ENCODE measurements around the gene CAMSAP1. TPM values are rescaled to one million over a fixed set of nuclear protein-coding genes. Genes with fewer than 3 reads are reported as not detected.

CAMSAP1 gene
- polyA plus RNA-seq, 4 donors = 1.6 to 6.7 (median 3.2) TPM

DNA sequence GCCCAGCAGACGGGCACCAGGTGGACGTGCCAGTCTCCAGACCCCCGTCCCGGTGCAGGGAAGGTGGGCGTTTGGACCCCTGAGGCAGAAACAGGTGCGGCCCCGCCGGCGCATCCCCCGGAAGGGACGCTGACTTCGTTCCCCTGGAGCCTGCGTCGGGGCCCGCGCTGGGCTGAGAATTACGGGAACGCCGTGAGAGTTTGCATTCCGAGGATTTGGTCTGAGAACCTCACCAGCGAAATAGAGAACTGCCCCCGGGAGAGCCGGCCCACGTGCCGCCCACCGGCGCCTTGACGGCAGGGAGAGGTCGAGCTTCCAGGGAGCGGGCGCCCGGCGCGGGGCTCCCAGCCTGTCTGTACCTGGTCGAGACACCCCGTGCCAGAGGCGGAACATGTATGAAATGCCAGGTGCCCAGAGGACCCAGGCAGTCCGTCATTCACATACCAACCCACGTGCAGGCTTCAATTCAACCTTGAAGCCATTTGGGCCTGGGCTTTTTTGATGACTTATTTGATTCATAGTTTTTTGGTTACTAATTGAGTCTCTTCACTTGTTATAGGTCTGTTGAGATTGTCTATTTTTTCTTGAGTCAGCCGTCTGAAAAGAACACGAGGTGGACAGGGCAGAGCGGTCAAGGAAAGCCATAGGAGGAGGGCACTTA, 877 bp upstream of the CAMSAP1 start:
- Histone ChIP-seq H3K27ac (ENCODE audit: low read depth in 1 of 3, low read length in 2 of 3) (peak overlapping the region in 2 of 3 donors; percentile 48 to 52), H3K4me1 (ENCODE audit: control insufficient read depth in 3 of 3, insufficient read depth in 2 of 3, low read depth in 1 of 3, low read length in 2 of 3) (peaks cover 2 to 19% (median 18%) of the 10 kb centered on the region in 3 donors), H3K9me3 (ENCODE audit: control insufficient read depth in 2 of 2, insufficient read depth in 1 of 2, low read depth in 1 of 2, low read length in 1 of 2) (peaks cover 0 to 38% of the 10 kb centered on the region in 2 donors), H3K4me3 (ENCODE audit: low read depth in 1 of 3, low read length in 3 of 3) (peak overlapping the region; percentile 45 to 77 (median 73)), H3K36me3 (ENCODE audit: control insufficient read depth in 3 of 3, insufficient read depth in 2 of 3, low read depth in 1 of 3, low read length in 3 of 3) (peaks cover 0 to 28% (median 4%) of the 10 kb centered on the region in 3 donors), H3K27me3 (ENCODE audit: control insufficient read depth in 3 of 3, insufficient read depth in 3 of 3, low read length in 3 of 3) (no peaks in the 10 kb centered on the region)
- FAIRE-seq (no peak), DNase-seq (no peak)
- 16 to 22% (median 18%) methylated on average over 41 to 42 of the region's 42 CpGs for WGBS, 3 donors

DNA sequence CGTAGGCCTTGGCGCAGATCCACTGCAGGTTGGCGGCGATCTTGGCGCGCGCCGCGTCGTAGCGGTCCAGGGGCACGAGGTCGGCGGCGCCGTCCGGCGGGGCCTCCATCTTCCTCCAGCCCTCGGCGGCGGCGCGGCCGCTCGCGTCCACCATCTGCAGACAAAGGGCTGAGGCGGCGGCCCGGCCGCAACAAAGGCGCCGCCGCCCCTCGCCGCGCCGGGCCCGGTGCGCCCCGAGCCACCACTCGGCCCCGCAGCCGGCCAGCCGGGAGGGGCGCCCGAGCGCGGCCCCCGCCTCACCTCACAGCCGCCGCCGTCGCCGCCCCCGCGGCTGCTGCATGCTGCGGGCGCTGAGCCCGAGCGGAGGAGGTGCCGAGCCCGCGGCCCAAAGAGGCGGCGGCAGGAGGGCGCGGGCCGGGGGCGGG, 328 bp downstream of the CAMSAP1 start:
- DNase-seq (peak; percentile 6 to 59), FAIRE-seq (no peak)
- Histone ChIP-seq H3K27me3 (ENCODE audit: control insufficient read depth in 3 of 3, insufficient read depth in 3 of 3, low read length in 3 of 3) (no peaks in the 10 kb centered on the region), H3K4me1 (ENCODE audit: control insufficient read depth in 3 of 3, insufficient read depth in 2 of 3, low read depth in 1 of 3, low read length in 2 of 3) (peaks cover 2 to 19% (median 18%) of the 10 kb centered on the region in 3 donors), H3K4me3 (ENCODE audit: low read depth in 1 of 3, low read length in 3 of 3) (peak overlapping the region in 2 of 3 donors; percentile 74 to 95), H3K9me3 (ENCODE audit: control insufficient read depth in 2 of 2, insufficient read depth in 1 of 2, low read depth in 1 of 2, low read length in 1 of 2) (peaks cover 0 to 30% of the 10 kb centered on the region in 2 donors), H3K27ac (ENCODE audit: low read depth in 1 of 3, low read length in 2 of 3) (peak overlapping the region in 1 of 3 donors; percentile 49), H3K36me3 (ENCODE audit: control insufficient read depth in 3 of 3, insufficient read depth in 2 of 3, low read depth in 1 of 3, low read length in 3 of 3) (peaks cover 0 to 24% (median 3%) of the 10 kb centered on the region in 3 donors)
- 0 to 1% (median 1%) methylated on average over 19 to 69 of the region's 69 CpGs for WGBS, 3 donors

DNA sequence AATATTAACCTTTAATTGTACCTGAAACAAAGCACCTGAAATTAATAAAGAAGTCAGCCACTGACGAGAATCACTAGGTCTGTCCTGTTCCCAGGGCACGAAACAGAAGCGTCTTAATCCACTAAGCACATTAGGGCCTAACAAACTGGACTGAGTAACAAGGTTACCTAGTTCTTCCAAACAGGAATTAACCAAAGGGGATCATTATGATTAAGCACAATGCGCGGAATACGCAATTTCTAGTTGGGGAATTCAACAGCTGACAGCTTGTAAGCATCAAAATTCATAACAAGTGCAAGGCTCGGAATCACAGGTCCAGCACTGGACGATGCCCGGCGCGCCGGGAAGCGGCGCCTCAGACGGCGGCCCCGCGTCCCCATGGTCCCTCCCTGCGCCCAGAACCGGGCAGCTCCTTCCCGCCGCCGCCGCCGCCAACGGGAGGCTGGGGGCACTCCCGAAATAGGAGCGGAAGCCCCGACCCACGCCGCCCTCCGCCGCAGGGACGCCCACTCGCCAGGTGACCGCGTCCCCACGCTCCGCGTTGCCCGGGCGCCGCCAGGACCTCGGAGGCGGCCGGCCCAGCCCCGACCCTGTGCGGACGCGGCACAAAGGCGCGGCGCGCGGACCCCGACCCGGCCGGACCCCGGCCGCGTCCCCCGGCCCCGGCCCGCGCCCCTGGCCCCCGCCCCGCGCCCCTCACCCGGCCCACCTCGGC, 898 bp downstream of the CAMSAP1 start:
- H3K4me3 ChIP-seq (ENCODE audit: low read depth in 1 of 3, low read length in 3 of 3) = peak overlapping the region; percentile 42 to 95 (median 74)
- peak; percentile 24 to 66 for DNase-seq
- peaks cover 0 to 19% (median 0%) of the 10 kb centered on the region in 3 donors for H3K36me3 ChIP-seq (ENCODE audit: control insufficient read depth in 3 of 3, insufficient read depth in 2 of 3, low read depth in 1 of 3, low read length in 3 of 3)
- H3K27me3 ChIP-seq (ENCODE audit: control insufficient read depth in 3 of 3, insufficient read depth in 3 of 3, low read length in 3 of 3) = no peaks in the 10 kb centered on the region
- peaks cover 0 to 26% of the 10 kb centered on the region in 2 donors for H3K9me3 ChIP-seq (ENCODE audit: control insufficient read depth in 2 of 2, insufficient read depth in 1 of 2, low read depth in 1 of 2, low read length in 1 of 2)
- 2 to 4% (median 3%) methylated on average over 34 to 70 of the region's 70 CpGs for WGBS, 3 donors
- FAIRE-seq = no peak
- H3K27ac ChIP-seq (ENCODE audit: low read depth in 1 of 3, low read length in 2 of 3) = peak overlapping the region in 2 of 3 donors; percentile 24 to 49
- H3K4me1 ChIP-seq (ENCODE audit: control insufficient read depth in 3 of 3, insufficient read depth in 2 of 3, low read depth in 1 of 3, low read length in 2 of 3) = peaks cover 2 to 19% (median 18%) of the 10 kb centered on the region in 3 donors

DNA sequence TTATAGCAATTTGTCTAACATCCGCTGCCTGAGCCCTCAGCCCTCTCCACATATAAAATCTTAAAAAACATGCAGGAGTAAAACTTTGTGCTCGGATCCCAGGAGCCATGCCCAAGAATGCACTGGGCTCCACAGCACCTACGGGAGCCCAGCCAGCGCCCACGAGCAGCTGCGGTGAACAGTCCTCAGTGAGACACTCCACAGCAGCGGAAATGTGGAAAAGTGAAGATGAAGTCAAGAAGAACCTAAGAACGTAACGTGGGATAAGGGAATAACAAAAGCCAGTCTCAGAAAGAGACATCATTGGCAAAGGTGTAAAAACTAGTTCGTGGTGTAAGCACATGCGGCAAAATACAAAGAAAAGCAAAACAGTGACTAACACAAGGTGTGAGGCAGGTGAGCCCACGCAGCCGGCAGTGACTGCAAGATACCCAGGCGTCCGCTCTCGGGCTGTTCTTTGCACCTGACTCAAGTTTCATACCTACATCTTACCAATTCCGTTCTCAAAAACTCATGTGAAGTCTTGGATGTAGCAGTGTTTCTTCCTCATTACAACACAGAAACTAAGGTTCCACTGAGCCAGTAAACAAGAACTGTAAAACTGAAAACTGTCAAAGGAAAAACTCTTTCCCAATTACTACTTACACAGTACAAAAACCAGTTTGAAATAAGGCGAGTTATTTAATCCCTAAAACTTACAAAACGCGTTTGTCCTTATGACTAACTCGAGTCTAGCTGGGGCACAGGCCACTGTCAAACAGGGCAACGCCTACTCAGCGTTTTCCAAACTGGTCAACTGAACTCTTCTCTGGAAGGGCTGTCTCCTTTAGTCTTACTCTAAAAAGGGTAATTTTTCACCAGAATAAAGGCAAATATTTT, 1.7 kb downstream of the CAMSAP1 start:
- peak overlapping the region in 2 of 3 donors; percentile 42 to 95 for H3K4me3 ChIP-seq (ENCODE audit: low read depth in 1 of 3, low read length in 3 of 3)

DNA sequence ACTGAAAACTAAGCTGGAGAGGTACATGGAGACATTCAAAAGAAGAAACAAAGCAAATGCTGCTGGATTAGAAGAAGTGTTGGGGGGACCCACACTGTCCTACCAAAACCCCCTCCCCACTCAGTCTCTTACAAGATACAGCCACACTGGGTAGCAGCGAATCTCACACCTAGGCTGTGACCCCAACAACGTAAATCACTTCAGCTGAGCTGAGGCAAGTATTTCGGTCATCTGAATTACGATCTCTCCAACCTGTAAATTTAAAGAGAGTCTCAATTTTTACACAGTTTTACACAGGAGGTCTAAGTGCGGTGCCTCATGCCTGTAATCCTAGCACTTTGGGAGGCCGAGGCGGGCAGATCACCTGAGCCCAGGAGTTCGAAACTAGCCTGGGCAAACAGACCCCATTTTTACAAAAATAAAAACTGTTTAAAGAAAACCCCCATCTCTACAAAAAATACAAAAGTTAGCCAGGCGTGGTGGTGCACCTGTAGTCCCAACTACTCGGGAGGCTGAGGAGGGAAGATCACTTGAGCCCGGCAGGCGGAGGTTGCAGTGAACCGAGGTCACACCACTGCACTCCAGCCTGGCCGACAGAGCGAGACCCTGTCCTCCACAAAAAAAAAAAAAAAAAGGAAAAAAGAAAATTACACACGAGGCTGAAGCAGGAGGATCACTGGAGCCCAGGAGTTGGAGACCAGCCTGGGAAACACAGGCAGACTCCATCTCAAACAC, 3.4 kb downstream of the CAMSAP1 start:
- Histone ChIP-seq H3K4me1 (ENCODE audit: control insufficient read depth in 3 of 3, insufficient read depth in 2 of 3, low read depth in 1 of 3, low read length in 2 of 3) (peaks cover 2 to 19% (median 17%) of the 10 kb centered on the region in 3 donors), H3K27ac (ENCODE audit: low read depth in 1 of 3, low read length in 2 of 3) (no peak overlapping the region), H3K36me3 (ENCODE audit: control insufficient read depth in 3 of 3, insufficient read depth in 2 of 3, low read depth in 1 of 3, low read length in 3 of 3) (peaks cover 0 to 9% (median 0%) of the 10 kb centered on the region in 3 donors), H3K27me3 (ENCODE audit: control insufficient read depth in 3 of 3, insufficient read depth in 3 of 3, low read length in 3 of 3) (no peaks in the 10 kb centered on the region), H3K9me3 (ENCODE audit: control insufficient read depth in 2 of 2, insufficient read depth in 1 of 2, low read depth in 1 of 2, low read length in 1 of 2) (peaks cover 0 to 23% of the 10 kb centered on the region in 2 donors), H3K4me3 (ENCODE audit: low read depth in 1 of 3, low read length in 3 of 3) (no peak overlapping the region)
- FAIRE-seq (no peak), DNase-seq (no peak)
- WGBS, 3 donors = 96 to 98% (median 97%) methylated on average over 16 of the region's 16 CpGs

More for the DNA sequence above, 1.7 kb downstream of the CAMSAP1 start:
- Histone ChIP-seq H3K4me1 (ENCODE audit: control insufficient read depth in 3 of 3, insufficient read depth in 2 of 3, low read depth in 1 of 3, low read length in 2 of 3) (peaks cover 2 to 19% (median 18%) of the 10 kb centered on the region in 3 donors), H3K27ac (ENCODE audit: low read depth in 1 of 3, low read length in 2 of 3) (no peak overlapping the region), H3K36me3 (ENCODE audit: control insufficient read depth in 3 of 3, insufficient read depth in 2 of 3, low read depth in 1 of 3, low read length in 3 of 3) (peaks cover 0 to 10% (median 0%) of the 10 kb centered on the region in 3 donors), H3K27me3 (ENCODE audit: control insufficient read depth in 3 of 3, insufficient read depth in 3 of 3, low read length in 3 of 3) (no peaks in the 10 kb centered on the region), H3K9me3 (ENCODE audit: control insufficient read depth in 2 of 2, insufficient read depth in 1 of 2, low read depth in 1 of 2, low read length in 1 of 2) (peaks cover 0 to 24% of the 10 kb centered on the region in 2 donors)
- DNase-seq (peak; percentile 37 to 40), FAIRE-seq (no peak)
- 61 to 63% (median 63%) methylated on average over 23 of the region's 23 CpGs for WGBS, 3 donors

DNA sequence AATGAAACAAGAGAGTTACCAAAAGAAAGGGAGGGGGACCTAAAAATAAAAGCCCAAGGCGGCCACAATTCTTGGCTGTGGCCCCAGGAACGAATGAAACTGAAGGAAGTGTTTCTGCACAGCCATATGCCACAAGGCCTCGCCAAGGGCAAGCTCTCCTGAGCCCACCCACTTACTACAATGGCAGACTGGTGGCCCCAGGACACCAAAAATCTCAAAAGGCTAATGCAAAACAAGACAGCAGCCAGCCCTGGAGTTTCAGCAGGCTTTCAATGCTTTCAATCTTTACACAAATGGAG, 4.0 kb downstream of the CAMSAP1 start:
- Histone ChIP-seq H3K27me3 (ENCODE audit: control insufficient read depth in 3 of 3, insufficient read depth in 3 of 3, low read length in 3 of 3) (no peaks in the 10 kb centered on the region), H3K27ac (ENCODE audit: low read depth in 1 of 3, low read length in 2 of 3) (no peak overlapping the region), H3K9me3 (ENCODE audit: control insufficient read depth in 2 of 2, insufficient read depth in 1 of 2, low read depth in 1 of 2, low read length in 1 of 2) (peaks cover 0 to 20% of the 10 kb centered on the region in 2 donors), H3K4me1 (ENCODE audit: control insufficient read depth in 3 of 3, insufficient read depth in 2 of 3, low read depth in 1 of 3, low read length in 2 of 3) (peaks cover 0 to 13% (median 11%) of the 10 kb centered on the region in 3 donors), H3K36me3 (ENCODE audit: control insufficient read depth in 3 of 3, insufficient read depth in 2 of 3, low read depth in 1 of 3, low read length in 3 of 3) (peaks cover 0 to 10% (median 0%) of the 10 kb centered on the region in 3 donors), H3K4me3 (ENCODE audit: low read depth in 1 of 3, low read length in 3 of 3) (peak overlapping the region in 1 of 3 donors; percentile 16)
- 69 to 81% (median 73%) methylated on average over 3 of the region's 3 CpGs for WGBS, 3 donors
- no peak for DNase-seq
- FAIRE-seq = no peak

DNA sequence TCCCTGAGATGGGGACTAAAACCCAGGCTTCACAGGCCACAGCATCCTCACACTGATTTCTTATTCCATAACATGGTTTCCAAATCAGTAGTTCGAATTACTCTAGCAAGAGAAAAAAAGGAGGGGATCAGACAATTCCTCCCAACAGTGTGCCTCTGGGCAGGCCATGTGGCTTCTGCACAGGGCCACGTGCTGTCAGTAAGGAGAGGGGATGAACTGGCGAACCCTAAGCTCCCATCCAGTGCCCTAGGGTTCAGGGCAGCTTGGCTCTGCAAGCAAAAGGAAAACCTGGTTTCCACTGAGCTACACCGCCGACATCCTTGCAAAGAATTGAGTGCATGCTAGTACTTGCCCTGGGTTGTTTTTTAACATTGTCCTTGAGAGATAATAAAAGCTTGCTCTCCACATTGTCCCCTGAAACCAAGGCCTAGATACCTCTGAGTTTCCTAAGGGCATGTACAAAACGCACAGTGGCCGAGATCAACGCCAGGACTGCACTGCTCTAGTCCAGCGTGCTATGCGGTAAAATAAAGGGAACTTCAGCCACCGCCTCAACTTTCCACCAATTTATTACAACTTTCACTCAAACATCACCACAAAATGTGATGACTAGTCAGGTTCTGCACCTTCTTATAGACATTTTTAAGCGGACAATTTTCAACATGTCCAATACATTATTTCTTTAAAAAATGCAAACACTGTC, 4.5 kb downstream of the CAMSAP1 start:
- Histone ChIP-seq H3K9me3 (ENCODE audit: control insufficient read depth in 2 of 2, insufficient read depth in 1 of 2, low read depth in 1 of 2, low read length in 1 of 2) (peaks cover 0 to 20% of the 10 kb centered on the region in 2 donors), H3K27ac (ENCODE audit: low read depth in 1 of 3, low read length in 2 of 3) (no peak overlapping the region), H3K4me3 (ENCODE audit: low read depth in 1 of 3, low read length in 3 of 3) (no peak overlapping the region), H3K27me3 (ENCODE audit: control insufficient read depth in 3 of 3, insufficient read depth in 3 of 3, low read length in 3 of 3) (no peaks in the 10 kb centered on the region), H3K36me3 (ENCODE audit: control insufficient read depth in 3 of 3, insufficient read depth in 2 of 3, low read depth in 1 of 3, low read length in 3 of 3) (peaks cover 0 to 10% (median 0%) of the 10 kb centered on the region in 3 donors), H3K4me1 (ENCODE audit: control insufficient read depth in 3 of 3, insufficient read depth in 2 of 3, low read depth in 1 of 3, low read length in 2 of 3) (peaks cover 0 to 12% (median 8%) of the 10 kb centered on the region in 3 donors)
- FAIRE-seq (no peak), DNase-seq (no peak)
- WGBS, 3 donors = 90 to 92% (median 91%) methylated on average over 12 of the region's 12 CpGs
